ENCODE results near the gene EXT2.

The EXT2 gene

DNA sequence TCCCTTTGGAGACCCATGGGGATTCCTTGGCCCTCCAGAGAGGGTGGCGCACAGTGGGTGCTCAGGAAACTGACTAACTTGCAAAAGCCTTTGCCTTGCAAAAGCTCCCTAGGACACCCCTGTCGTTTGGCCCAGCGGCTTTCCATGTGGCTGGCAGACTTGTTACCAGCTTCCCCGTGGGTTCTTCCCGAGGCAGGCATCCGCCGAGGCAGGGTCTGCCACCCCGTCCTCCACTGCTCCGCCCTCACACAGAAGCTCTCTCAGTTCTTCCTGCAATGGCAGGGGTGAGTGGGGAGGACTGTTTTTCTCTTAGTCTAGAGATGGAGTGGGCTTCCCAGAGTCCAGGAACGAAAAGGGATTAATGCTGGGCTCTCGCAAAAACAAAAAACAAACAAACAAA is 191.4 kb downstream of the EXT2 start:
- H3K4me3 ChIP-seq (replicated peaks; ENCODE audit: insufficient read depth, low read length) = no peak overlapping the region
- H3K27ac ChIP-seq (replicated peaks) = no peak overlapping the region
- DNase-seq (ENCODE audit: low read depth in 1 of 2, low spot score in 1 of 2) = no peak
- no peaks in the 10 kb centered on the region for H3K27me3 ChIP-seq (ENCODE audit: insufficient read depth, poor library complexity, severe bottlenecking)
- TF ChIP-seq, protein P1, sequence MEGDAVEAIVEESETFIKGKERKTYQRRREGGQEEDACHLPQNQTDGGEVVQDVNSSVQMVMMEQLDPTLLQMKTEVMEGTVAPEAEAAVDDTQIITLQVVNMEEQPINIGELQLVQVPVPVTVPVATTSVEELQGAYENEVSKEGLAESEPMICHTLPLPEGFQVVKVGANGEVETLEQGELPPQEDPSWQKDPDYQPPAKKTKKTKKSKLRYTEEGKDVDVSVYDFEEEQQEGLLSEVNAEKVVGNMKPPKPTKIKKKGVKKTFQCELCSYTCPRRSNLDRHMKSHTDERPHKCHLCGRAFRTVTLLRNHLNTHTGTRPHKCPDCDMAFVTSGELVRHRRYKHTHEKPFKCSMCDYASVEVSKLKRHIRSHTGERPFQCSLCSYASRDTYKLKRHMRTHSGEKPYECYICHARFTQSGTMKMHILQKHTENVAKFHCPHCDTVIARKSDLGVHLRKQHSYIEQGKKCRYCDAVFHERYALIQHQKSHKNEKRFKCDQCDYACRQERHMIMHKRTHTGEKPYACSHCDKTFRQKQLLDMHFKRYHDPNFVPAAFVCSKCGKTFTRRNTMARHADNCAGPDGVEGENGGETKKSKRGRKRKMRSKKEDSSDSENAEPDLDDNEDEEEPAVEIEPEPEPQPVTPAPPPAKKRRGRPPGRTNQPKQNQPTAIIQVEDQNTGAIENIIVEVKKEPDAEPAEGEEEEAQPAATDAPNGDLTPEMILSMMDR (IDR thresholded peaks at IDR 0.05; ENCODE audit: insufficient read depth, low read length) = no peak
- TF ChIP-seq GABPA (IDR thresholded peaks at IDR 0.05; ENCODE audit: low read depth) (no peak), POLR2AphosphoS5 (IDR thresholded peaks at IDR 0.05; ENCODE audit: low read depth) (no peak), REST (IDR thresholded peaks at IDR 0.05; ENCODE audit: insufficient replicate concordance, low read depth) (no peak), SPI1 (IDR thresholded peaks at IDR 0.05; ENCODE audit: borderline replicate concordance, low read depth) (no peak)

- no peak for TF ChIP-seq SPI1 (IDR thresholded peaks at IDR 0.05; ENCODE audit: borderline replicate concordance, low read depth)
- no peak for TF ChIP-seq REST (IDR thresholded peaks at IDR 0.05; ENCODE audit: insufficient replicate concordance, low read depth)
- TF ChIP-seq, protein P1 (IDR thresholded peaks at IDR 0.05; ENCODE audit: insufficient read depth, low read length) = no peak
- no peak for TF ChIP-seq POLR2AphosphoS5 (IDR thresholded peaks at IDR 0.05; ENCODE audit: low read depth)
- no peak for TF ChIP-seq GABPA (IDR thresholded peaks at IDR 0.05; ENCODE audit: low read depth)
- no peak for DNase-seq (ENCODE audit: low read depth in 1 of 2, low spot score in 1 of 2)
- Histone ChIP-seq H3K27ac (replicated peaks) (no peak overlapping the region), H3K4me3 (replicated peaks; ENCODE audit: insufficient read depth, low read length) (no peak overlapping the region), H3K27me3 (ENCODE audit: insufficient read depth, poor library complexity, severe bottlenecking) (no peaks in the 10 kb centered on the region)
Observed at GRCh38 chr11:44288133-44288526, 192.7 kb downstream of the EXT2 start.

GRCh38 chr11:44290208-44290607 is 194.7 kb downstream of the EXT2 start:
- no peak for DNase-seq (ENCODE audit: low read depth in 1 of 2, low spot score in 1 of 2)
- TF ChIP-seq, protein P1 (IDR thresholded peaks at IDR 0.05; ENCODE audit: insufficient read depth, low read length) = no peak
- TF ChIP-seq SPI1 (IDR thresholded peaks at IDR 0.05; ENCODE audit: borderline replicate concordance, low read depth) (no peak), GABPA (IDR thresholded peaks at IDR 0.05; ENCODE audit: low read depth) (no peak), POLR2AphosphoS5 (IDR thresholded peaks at IDR 0.05; ENCODE audit: low read depth) (no peak), REST (IDR thresholded peaks at IDR 0.05; ENCODE audit: insufficient replicate concordance, low read depth) (no peak)
- Histone ChIP-seq H3K4me3 (replicated peaks; ENCODE audit: insufficient read depth, low read length) (no peak overlapping the region), H3K27me3 (ENCODE audit: insufficient read depth, poor library complexity, severe bottlenecking) (no peaks in the 10 kb centered on the region), H3K27ac (replicated peaks) (no peak overlapping the region)

Measured in HL-60 (cell line).